HG03066 (cell line): ENCODE measurements around the gene ALAS1.
"Not testable (repeated sequence)": the region's sequence is repeated elsewhere in the genome, so short reads cannot be mapped to it uniquely, and the experiment has no call there.

ENCODE experiments used
- ATAC-seq: cut with Tn5 transposase; IDR thresholded peaks from one replicate; pipeline ENCODE4 v1.9.1; 2021; ENCODE audit warnings: low read depth; ENCODE audit not compliant: unreplicated experiment

The ALAS1 gene

DNA sequence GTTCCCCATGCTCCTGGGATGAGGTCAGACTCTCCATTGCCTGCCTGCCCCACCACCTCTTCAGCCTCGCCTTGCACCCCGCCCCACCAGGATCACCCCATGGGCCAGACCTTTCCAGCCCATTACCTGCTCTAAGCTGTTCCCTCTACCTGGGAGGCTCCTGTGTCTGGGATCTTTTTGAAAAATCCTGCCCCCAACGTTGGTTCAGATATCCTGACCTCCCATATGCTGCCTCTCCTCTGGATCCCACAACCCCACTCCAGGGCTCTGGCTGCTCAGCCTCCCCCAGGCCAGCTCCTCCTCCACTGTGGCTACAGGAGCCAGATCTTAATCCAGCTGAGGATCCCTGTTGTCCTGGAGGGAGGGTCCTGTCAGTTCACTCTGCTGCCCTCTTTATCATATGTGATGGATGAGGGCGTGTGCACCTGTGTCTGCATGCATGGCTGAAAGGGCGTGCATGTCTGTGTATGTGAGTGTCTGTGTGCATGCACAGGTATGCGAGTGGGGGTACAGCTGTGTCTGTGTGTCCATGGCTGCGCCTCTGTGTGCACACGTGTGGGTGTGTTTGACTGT lies 21.7 kb upstream of the ALAS1 start:
- no peak for ATAC-seq

GRCh38 chr3:52176951-52177700 lies 20.8 kb upstream of the ALAS1 start:
- no peak for ATAC-seq

DNA sequence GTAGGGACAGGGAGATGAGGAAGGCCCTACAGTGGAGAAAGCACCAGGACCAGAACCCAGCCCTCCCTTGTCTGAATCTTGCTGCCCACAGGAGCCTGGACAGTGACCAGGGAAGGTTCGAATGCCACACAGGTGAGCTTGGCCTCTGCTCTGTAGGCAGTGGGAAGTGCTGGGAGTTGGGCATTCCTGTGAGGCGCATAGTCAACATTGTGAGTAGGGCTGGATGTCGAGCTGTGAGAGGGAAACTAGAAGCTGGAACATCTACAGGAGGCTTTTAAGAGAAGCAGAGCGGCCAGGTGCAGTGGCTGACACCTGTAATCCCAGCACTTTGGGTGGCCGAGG lies 20.3 kb upstream of the ALAS1 start:
- ATAC-seq, result no peak

DNA sequence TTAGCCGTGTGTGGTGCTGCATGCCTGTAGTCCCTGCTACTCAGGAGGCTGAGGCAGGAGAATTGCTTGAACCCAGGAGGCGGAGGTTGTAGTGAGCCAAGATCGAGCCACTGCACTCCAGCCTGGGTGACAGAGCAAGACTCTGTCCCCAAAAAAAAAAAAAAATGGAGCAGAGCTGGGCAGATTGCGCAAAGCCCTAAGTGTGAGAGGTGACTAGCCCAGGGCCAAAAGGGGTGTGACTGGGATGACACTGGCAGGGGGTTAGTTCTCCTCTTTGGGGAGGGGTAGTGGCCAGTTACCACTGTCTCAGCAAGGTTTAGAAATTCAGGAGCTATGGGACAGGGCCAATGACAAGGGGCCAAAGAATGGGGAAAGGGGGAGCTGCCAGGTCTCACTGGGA lies 19.8 kb upstream of the ALAS1 start:
- not testable (repeated sequence) for ATAC-seq

- no peak for ATAC-seq
Measured at GRCh38 chr3:52178537-52178936, 19.4 kb upstream of the ALAS1 start.

- no peak for ATAC-seq
Measured at GRCh38 chr3:52181543-52181942, 16.4 kb upstream of the ALAS1 start.

GRCh38 chr3:52182196-52182595 lies 15.8 kb upstream of the ALAS1 start:
- ATAC-seq, result no peak

DNA sequence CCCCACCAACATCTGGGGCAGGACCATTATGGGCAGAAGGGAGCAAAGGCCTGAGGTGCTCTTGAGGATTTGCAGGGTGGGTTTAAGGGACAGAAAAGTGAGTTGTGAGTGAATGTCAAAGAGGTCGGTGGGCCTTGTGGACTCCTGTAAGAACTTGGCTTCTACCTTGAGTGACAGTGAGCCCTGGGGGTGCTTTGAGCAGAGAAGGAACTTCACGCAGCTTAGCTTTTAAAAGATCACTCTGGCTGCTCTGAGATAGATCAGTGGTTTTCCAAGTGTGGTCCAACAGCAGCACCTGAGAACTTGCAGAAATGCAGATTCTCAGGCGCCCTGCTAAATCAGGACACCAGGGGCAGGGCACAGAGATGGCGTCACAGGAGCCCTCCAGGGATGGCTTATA lies 15.3 kb upstream of the ALAS1 start:
- ATAC-seq, result no peak

- ATAC-seq, result no peak
Measured at GRCh38 chr3:52183786-52184445, 14.0 kb upstream of the ALAS1 start.

GRCh38 chr3:52184690-52185089 lies 13.3 kb upstream of the ALAS1 start:
- ATAC-seq, result no peak

DNA sequence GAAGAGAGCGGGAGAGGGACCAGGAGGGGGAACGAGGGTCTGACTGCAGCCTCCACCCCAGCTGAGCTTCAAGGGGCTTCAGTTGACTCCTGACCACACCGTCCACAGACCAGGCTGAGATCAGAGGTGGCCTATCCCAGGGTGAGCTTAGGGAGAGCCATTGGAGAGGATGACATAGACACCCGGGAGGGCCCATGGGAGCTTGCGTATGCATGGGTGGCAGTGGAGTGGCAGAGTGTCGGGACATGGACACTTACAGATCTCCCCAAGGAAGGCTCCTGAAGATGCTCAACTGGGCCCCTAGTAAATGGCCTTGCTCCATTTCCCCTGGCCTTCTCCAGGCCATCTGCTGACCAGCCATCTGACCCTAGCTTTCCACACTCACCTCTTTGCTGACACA lies 12.6 kb upstream of the ALAS1 start:
- ATAC-seq, result no peak

DNA sequence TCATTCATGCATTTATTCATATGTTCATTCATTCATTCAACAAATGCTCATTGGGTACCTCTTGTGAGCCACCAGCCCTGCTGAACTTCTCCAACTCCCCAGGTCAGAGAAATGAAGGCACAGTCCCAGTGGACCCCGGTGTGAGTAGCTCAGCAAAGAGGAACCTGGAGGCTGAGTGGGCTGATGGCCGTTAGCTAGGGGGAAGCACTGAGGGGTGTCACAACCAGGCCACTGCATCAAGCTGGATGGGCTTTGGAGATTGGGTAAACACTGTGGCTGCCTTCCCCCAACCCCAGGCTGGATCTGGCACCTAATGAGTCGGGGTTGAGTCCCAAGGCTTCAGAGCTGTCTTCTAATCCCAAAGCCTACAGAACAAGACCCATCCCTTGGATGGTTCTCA lies 12.1 kb upstream of the ALAS1 start:
- no peak for ATAC-seq

DNA sequence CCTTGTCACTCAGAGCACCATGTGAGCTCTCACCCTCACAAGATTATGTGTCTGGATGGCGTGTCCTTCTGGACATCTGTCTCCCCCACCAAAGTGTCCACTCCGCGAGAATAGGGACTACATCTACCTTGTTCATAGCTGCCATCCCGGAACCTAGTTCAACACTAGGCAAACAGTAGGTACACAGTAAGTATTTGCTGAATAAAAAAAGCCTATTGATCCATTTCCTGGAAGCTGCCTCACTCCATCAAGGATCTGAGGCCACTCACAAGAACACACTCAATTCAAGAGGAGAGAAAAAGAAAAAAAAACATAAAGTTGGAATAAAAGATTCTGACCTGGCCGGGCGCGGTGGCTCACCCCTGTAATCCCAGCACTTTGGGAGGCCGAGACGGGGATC lies 11.2 kb upstream of the ALAS1 start:
- ATAC-seq, result no peak

DNA sequence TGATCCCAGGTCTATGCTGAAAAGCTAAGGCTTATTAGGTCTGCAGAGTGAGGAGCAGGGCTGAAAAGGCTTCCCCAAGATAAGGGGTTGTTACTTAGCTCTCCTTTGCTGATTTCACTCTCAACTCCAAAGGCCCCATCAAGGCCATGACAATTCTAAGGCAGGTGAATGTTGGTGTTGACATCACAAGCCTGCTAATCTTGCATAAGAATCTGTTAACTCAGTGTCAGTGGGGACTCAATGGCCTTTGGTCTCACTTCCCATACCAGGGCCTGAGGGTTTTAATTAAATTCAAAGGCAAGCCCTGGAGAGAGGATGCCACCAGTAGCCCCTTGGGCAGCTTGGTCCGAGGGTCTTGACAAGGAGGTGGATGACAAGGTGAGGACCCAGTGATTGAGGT lies 9.4 kb upstream of the ALAS1 start:
- ATAC-seq, result no peak

DNA sequence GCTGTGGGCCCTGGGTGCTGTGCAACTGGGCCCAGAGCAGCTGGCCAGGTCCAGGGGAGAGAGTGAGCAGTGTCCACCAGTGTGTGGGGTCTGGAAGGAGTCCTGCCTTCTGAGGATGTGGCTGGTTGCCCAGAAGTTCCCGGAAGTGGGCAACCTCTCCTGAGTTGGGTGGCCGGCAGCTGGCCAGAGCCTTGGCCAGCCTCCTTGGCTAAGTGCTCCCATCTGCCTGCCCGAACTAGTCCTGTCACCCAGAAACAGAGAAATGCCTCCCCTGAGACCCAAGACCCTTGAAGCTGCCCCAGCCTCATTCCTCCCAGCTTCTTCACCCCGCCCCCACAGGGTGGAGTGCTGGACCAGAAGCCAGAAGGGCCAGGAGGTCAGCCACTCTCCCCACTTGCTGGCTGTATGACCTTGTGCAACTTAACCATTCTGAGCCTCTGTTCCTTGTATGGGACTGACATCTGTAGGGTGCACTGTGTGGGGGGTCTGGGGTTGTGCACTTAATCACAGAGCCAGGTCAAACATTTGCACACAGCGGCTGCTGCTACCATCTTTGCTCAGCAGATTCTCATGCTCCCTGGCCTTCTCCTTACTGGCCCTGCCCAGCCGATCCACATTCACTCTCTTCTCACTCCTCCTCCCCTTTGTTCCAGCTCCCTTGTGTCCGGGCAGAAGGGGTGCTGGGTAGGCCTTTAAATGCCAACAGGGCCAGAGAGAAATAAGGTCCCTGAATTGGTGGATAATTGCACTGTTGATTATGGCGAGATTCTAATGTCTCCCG lies 7.5 kb upstream of the ALAS1 start:
- no peak for ATAC-seq

- ATAC-seq, result no peak
Measured at GRCh38 chr3:52191663-52192062, 6.3 kb upstream of the ALAS1 start.

DNA sequence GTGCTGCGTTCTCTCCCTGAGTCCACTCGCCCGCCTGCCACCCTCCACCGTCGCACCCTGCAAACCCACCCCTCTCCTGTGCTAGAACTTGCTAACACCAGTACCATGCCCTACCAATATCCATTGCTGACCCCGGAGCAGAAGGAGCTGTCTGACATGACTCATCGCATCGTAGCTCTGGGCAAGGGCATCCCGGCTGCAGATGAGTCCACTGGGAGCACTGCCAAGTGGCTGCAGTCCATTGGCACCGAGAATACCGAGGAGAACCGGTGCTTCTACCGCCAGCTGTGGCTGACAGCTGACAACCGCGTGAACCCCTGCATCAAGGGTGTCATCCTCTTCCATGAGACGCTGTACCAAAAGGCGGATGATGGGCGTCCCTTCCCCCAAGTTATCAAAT lies 4.9 kb upstream of the ALAS1 start:
- no peak for ATAC-seq

DNA sequence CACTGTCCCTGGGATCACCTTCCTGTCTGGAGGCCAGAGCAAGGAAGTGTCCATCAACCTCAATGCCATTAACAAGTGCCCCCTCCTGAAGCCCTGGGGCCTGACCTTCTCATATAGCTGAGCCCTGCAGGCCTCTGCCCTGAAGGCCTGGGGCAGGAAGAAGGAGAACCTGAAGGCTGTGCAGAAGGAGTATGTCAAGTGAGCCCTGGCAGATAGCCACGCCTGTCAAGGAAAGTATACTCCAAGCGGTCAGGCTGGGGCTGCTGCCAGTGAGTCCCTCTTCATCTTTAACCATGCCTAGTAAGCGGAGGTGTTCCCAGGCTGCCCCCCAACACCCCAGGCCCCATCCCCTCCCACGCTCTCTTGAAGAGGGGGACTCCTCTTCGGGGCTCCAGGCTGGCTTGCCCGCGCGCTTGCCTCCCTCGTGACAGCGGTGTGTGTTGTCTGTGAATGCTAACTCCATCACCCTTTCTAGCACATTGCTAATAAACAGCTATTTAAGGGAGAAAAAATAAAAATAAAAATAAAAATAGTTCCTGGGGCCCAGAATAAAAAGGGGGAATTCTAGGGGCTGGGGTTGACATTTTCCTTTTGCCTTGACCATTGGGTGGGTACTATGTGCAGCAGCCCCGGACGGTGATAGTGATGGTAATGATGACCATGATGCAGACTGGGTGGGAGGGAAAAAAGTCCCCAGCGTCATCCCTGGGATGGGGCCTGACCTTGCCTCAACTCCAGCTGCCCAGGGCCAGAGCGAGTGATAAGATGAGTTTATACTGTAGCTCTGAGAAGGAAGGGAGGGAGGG lies 3.3 kb upstream of the ALAS1 start:
- no peak for ATAC-seq

GRCh38 chr3:52195291-52195597 lies 2.7 kb upstream of the ALAS1 start:
- ATAC-seq, result no peak

DNA sequence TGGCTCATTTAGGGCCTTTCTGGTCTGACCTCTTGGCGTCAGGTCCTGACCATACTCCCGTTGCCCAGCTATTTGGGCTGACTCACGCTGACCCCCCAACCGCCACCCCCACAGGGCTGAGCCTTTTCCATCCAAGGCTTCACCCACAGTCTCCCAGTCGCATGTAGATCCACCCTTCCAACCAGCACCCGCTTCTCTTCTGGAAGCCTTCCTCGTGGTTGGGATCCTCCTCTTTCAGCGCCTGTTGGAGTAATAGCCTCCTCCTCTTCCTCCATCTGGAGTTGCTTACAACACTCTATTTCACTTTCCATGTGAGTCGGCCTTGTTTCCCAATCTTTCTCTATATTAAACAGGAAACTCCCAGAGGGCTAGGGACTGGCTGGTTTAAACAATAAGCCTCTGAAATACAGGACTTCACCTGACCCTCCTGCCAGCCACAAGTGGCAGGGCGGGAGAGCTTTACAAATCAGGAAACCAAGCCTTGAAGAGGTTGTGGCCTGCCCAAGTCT lies 2.1 kb upstream of the ALAS1 start:
- no peak for ATAC-seq

- no peak for ATAC-seq
Measured at GRCh38 chr3:52196977-52197376, 983 bp upstream of the ALAS1 start.
